SK-N-SH treated with all-trans-retinoic acid at 6 μM for 48 hours (cell line): ENCODE measurements around the gene KCNQ5.

ENCODE experiments used
- ATAC-seq: fragments of 200-7000 bp; cut with Tn5 transposase; 3 replicates; pipeline ENCODE4 v1.9.1; 2020; ENCODE audit warnings: mild to moderate bottlenecking, moderate library complexity
- ARNTL ChIP-seq: fragments of 450-650 bp; formaldehyde crosslinking; IDR thresholded peaks from 2 replicates; pipeline ENCODE4 v1.5.0; 2020; ENCODE audit warnings: low read depth, mild to moderate bottlenecking, moderate library complexity, borderline replicate concordance
- BACH2 ChIP-seq: fragments of 250-450 bp; sonication (Bioruptor Pico); IDR thresholded peaks from 2 replicates; pipeline ENCODE4 v1.9.0; 2021; ENCODE audit warnings: mild to moderate bottlenecking, borderline replicate concordance
- CREB5 ChIP-seq: fragments of 250-450 bp; sonication (Bioruptor Pico); IDR thresholded peaks from 2 replicates; pipeline ENCODE4 v1.5.1; 2020; ENCODE audit warnings: low read depth, mild to moderate bottlenecking, moderate library complexity
- CSDC2 ChIP-seq: fragments of 250-450 bp; sonication (Bioruptor Pico); IDR thresholded peaks from 2 replicates; pipeline ENCODE4 v1.5.0; 2020; ENCODE audit warnings: mild to moderate bottlenecking, moderate library complexity
- ESRRG ChIP-seq: fragments of 250-450 bp; sonication (Bioruptor Pico); IDR thresholded peaks from 2 replicates; pipeline ENCODE4 v1.6.1; 2021; ENCODE audit warnings: mild to moderate bottlenecking
- GLIS3 ChIP-seq: fragments of 250-450 bp; sonication (Bioruptor Pico); IDR thresholded peaks from 2 replicates; pipeline ENCODE4 v1.5.0; 2020; ENCODE audit warnings: mild to moderate bottlenecking, moderate library complexity
- ISL1 ChIP-seq: fragments of 250-450 bp; sonication (Bioruptor Pico); IDR thresholded peaks from 2 replicates; pipeline ENCODE4 v2.1.2; 2022; ENCODE audit warnings: mild to moderate bottlenecking, moderate library complexity
- OSR1 ChIP-seq: fragments of 250-450 bp; sonication (Bioruptor Pico); IDR thresholded peaks from 2 replicates; pipeline ENCODE4 v1.8.0; 2022; ENCODE audit warnings: moderate library complexity, mild to moderate bottlenecking, inconsistent platforms
- POU6F1 ChIP-seq: fragments of 250-450 bp; sonication (Bioruptor Pico); IDR thresholded peaks from 2 replicates; pipeline ENCODE4 v1.8.0; 2021; ENCODE audit warnings: low read depth, mild to moderate bottlenecking, moderate library complexity, borderline replicate concordance
- PPARA ChIP-seq: fragments of 250-450 bp; sonication (Bioruptor Pico); IDR thresholded peaks from 2 replicates; pipeline ENCODE4 v1.5.0; 2020; ENCODE audit warnings: mild to moderate bottlenecking, borderline replicate concordance
- RARB ChIP-seq: fragments of 250-450 bp; sonication (Bioruptor Pico); IDR thresholded peaks from 2 replicates; pipeline ENCODE4 v1.8.0; 2021; ENCODE audit warnings: mild to moderate bottlenecking, moderate library complexity
- SNAI2 ChIP-seq: fragments of 250-450 bp; sonication (Bioruptor Pico); IDR thresholded peaks from 2 replicates; pipeline ENCODE4 v1.5.0; 2020; ENCODE audit warnings: mild to moderate bottlenecking, moderate library complexity
- TCF4 ChIP-seq: fragments of 250-450 bp; sonication (Bioruptor Pico); IDR thresholded peaks from 2 replicates; pipeline ENCODE4 v1.8.0; 2021; ENCODE audit warnings: mild to moderate bottlenecking, moderate library complexity, borderline replicate concordance
- TOX ChIP-seq: fragments of 250-450 bp; sonication (Bioruptor Pico); IDR thresholded peaks from 2 replicates; pipeline ENCODE4 v1.8.0; 2021; ENCODE audit warnings: mild to moderate bottlenecking, moderate library complexity, borderline replicate concordance
- ZC3H10 ChIP-seq: fragments of 250-450 bp; sonication (Bioruptor Pico); IDR thresholded peaks from 2 replicates; pipeline ENCODE4 v1.5.1; 2021; ENCODE audit warnings: mild to moderate bottlenecking, moderate library complexity
- ZFP3 ChIP-seq: fragments of 250-450 bp; sonication (Bioruptor Pico); IDR thresholded peaks from 2 replicates; pipeline ENCODE4 v1.5.0; 2020; ENCODE audit warnings: mild to moderate bottlenecking, moderate library complexity
- ZFP30 ChIP-seq: fragments of 450-650 bp; formaldehyde crosslinking; IDR thresholded peaks from 2 replicates; pipeline ENCODE4 v1.5.0; 2022; ENCODE audit warnings: mild to moderate bottlenecking, moderate library complexity
- ZNF565 ChIP-seq: fragments of 450-650 bp; formaldehyde crosslinking; conservative IDR thresholded peaks from 2 replicates; pipeline ENCODE4 v1.5.0; 2020; ENCODE audit warnings: low read depth, mild to moderate bottlenecking, moderate library complexity
- ZNF70 ChIP-seq: fragments of 450-650 bp; formaldehyde crosslinking; IDR thresholded peaks from 2 replicates; pipeline ENCODE4 v1.5.0; 2020; ENCODE audit warnings: mild to moderate bottlenecking, moderate library complexity
- ZNF8 ChIP-seq: fragments of 450-650 bp; formaldehyde crosslinking; IDR thresholded peaks from 2 replicates; pipeline ENCODE4 v1.5.0; 2020; ENCODE audit warnings: mild to moderate bottlenecking, moderate library complexity
- TF ChIP-seq, protein P1 (sequence below): fragments of 250-450 bp; sonication (Bioruptor Pico); IDR thresholded peaks from 2 replicates; pipeline ENCODE4 v1.5.0; 2020; ENCODE audit warnings: mild to moderate bottlenecking, moderate library complexity
- TF ChIP-seq, protein P2 (sequence below): fragments of 250-450 bp; sonication (Bioruptor Pico); IDR thresholded peaks from 2 replicates; pipeline ENCODE4 v1.8.0; 2020; ENCODE audit warnings: mild to moderate bottlenecking, moderate library complexity, borderline replicate concordance

Gene KCNQ5

GRCh38 chr6:73109659-73110058 lies 487.8 kb downstream of the KCNQ5 start (continued):
- TF ChIP-seq, protein P1, sequence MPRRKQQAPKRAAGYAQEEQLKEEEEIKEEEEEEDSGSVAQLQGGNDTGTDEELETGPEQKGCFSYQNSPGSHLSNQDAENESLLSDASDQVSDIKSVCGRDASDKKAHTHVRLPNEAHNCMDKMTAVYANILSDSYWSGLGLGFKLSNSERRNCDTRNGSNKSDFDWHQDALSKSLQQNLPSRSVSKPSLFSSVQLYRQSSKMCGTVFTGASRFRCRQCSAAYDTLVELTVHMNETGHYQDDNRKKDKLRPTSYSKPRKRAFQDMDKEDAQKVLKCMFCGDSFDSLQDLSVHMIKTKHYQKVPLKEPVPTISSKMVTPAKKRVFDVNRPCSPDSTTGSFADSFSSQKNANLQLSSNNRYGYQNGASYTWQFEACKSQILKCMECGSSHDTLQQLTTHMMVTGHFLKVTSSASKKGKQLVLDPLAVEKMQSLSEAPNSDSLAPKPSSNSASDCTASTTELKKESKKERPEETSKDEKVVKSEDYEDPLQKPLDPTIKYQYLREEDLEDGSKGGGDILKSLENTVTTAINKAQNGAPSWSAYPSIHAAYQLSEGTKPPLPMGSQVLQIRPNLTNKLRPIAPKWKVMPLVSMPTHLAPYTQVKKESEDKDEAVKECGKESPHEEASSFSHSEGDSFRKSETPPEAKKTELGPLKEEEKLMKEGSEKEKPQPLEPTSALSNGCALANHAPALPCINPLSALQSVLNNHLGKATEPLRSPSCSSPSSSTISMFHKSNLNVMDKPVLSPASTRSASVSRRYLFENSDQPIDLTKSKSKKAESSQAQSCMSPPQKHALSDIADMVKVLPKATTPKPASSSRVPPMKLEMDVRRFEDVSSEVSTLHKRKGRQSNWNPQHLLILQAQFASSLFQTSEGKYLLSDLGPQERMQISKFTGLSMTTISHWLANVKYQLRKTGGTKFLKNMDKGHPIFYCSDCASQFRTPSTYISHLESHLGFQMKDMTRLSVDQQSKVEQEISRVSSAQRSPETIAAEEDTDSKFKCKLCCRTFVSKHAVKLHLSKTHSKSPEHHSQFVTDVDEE (CRISPR knock-in tag) = peak; percentile 85
- no peak for TF ChIP-seq GLIS3 (CRISPR knock-in tag)
- peak; percentile 80 for TF ChIP-seq ZFP30 (CRISPR knock-in tag)
- no peak for TF ChIP-seq ZNF70 (CRISPR knock-in tag)
- TF ChIP-seq OSR1 = no peak
- TF ChIP-seq POU6F1 (CRISPR knock-in tag) = peak; percentile 98; the same call in 1 of the 2 replicates
- no peak for TF ChIP-seq ARNTL (CRISPR knock-in tag)
- TF ChIP-seq BACH2 (CRISPR knock-in tag) = no peak
- TF ChIP-seq ZC3H10 = peak; percentile 96
- TF ChIP-seq PPARA (CRISPR knock-in tag) = no peak
- peak; percentile 98 for TF ChIP-seq TCF4
- peak; percentile 99 for TF ChIP-seq ISL1 (CRISPR knock-in tag)

- no peak for TF ChIP-seq ZFP30 (CRISPR knock-in tag)
- TF ChIP-seq RARB (CRISPR knock-in tag) = no peak
- TF ChIP-seq, protein P2, sequence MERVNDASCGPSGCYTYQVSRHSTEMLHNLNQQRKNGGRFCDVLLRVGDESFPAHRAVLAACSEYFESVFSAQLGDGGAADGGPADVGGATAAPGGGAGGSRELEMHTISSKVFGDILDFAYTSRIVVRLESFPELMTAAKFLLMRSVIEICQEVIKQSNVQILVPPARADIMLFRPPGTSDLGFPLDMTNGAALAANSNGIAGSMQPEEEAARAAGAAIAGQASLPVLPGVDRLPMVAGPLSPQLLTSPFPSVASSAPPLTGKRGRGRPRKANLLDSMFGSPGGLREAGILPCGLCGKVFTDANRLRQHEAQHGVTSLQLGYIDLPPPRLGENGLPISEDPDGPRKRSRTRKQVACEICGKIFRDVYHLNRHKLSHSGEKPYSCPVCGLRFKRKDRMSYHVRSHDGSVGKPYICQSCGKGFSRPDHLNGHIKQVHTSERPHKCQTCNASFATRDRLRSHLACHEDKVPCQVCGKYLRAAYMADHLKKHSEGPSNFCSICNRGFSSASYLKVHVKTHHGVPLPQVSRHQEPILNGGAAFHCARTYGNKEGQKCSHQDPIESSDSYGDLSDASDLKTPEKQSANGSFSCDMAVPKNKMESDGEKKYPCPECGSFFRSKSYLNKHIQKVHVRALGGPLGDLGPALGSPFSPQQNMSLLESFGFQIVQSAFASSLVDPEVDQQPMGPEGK = no peak
- no peak for TF ChIP-seq ZNF70 (CRISPR knock-in tag)
- TF ChIP-seq BACH2 (CRISPR knock-in tag) = no peak
- no peak for TF ChIP-seq ZFP3 (CRISPR knock-in tag)
- no peak for TF ChIP-seq TOX (CRISPR knock-in tag)
- TF ChIP-seq GLIS3 (CRISPR knock-in tag) = no peak
- TF ChIP-seq CREB5 (CRISPR knock-in tag) = no peak
- TF ChIP-seq OSR1 = no peak
- no peak for TF ChIP-seq ARNTL (CRISPR knock-in tag)
- TF ChIP-seq SNAI2 (CRISPR knock-in tag) = no peak
- TF ChIP-seq ZNF565 (CRISPR knock-in tag) = no peak
- TF ChIP-seq ZNF8 (CRISPR knock-in tag) = no peak
- no peak for TF ChIP-seq PPARA (CRISPR knock-in tag)
- no peak for TF ChIP-seq TCF4
- ATAC-seq = no peak
These were observed 494.5 kb downstream of the KCNQ5 start for GRCh38 chr6:73116330-73116729.

GRCh38 chr6:73121421-73121993 lies 499.6 kb downstream of the KCNQ5 start:
- TF ChIP-seq ZFP30 (CRISPR knock-in tag) (no peak), ISL1 (CRISPR knock-in tag) (no peak), GLIS3 (CRISPR knock-in tag) (no peak), TCF4 (no peak), ESRRG (CRISPR knock-in tag) (no peak), CSDC2 (no peak), RARB (CRISPR knock-in tag) (no peak), ARNTL (CRISPR knock-in tag) (no peak), PPARA (CRISPR knock-in tag) (no peak), TOX (CRISPR knock-in tag) (no peak)
- ATAC-seq = peak; percentile 78
